ENCODE measurements around the gene LENG9. TPM values are rescaled to one million over a fixed set of nuclear protein-coding genes. Genes with fewer than 3 reads are reported as not detected.

The LENG9 gene
- total RNA-seq, 2 donors from 2014 or later: 2.5 to 3.5 TPM

DNA sequence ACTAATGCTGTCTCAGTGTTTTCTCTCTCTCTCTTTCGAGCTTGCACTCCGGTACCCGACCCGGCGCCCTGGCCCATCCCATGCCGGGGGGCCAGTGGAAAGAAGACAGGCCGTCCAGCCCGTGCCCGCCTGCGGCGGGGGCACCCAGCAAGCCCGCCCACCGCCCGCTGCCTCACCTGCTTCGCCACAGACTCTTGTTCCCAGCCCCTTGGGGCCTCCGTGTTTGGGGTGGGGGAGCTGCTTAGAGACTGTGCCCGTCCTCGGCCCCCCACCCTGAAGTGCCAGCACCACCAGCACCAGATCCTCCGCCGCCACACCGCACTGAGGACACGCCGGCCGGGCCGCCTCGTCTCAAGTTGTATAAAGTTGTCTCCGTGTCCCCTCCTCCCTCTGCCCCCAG is 2.4 kb downstream of the LENG9 start:
- Histone ChIP-seq H3K27ac (ENCODE audit: low read depth, low read length) (no peak overlapping the region), H3K27me3 (ENCODE audit: control insufficient read depth, insufficient read depth, low read length, poor library complexity, severe bottlenecking) (no peaks in the 10 kb centered on the region), H3K9me3 (ENCODE audit: control insufficient read depth, low read length) (no peaks in the 10 kb centered on the region), H3K36me3 (ENCODE audit: control insufficient read depth, insufficient read depth, low read length) (peaks cover 48% of the 10 kb centered on the region), H3K4me3 (ENCODE audit: low read length) (no peak overlapping the region), H3K9ac (ENCODE audit: extremely low read depth, low read length, poor library complexity, severe bottlenecking) (no peak overlapping the region), H3K4me1 (ENCODE audit: control insufficient read depth, insufficient read depth, low read length) (no peaks in the 10 kb centered on the region)
- Mint-ChIP-seq H3K4me3 (no peak overlapping the region), H3K4me1 (no peaks in the 10 kb centered on the region), H3K9me3 (peaks cover 7% of the 10 kb centered on the region), H3K36me3 (ENCODE audit: low read depth) (peaks cover 44% of the 10 kb centered on the region), H3K27me3 (ENCODE audit: insufficient read depth) (peaks cover 10% of the 10 kb centered on the region), H3K27ac (no peak overlapping the region)
- TF ChIP-seq, protein P1, sequence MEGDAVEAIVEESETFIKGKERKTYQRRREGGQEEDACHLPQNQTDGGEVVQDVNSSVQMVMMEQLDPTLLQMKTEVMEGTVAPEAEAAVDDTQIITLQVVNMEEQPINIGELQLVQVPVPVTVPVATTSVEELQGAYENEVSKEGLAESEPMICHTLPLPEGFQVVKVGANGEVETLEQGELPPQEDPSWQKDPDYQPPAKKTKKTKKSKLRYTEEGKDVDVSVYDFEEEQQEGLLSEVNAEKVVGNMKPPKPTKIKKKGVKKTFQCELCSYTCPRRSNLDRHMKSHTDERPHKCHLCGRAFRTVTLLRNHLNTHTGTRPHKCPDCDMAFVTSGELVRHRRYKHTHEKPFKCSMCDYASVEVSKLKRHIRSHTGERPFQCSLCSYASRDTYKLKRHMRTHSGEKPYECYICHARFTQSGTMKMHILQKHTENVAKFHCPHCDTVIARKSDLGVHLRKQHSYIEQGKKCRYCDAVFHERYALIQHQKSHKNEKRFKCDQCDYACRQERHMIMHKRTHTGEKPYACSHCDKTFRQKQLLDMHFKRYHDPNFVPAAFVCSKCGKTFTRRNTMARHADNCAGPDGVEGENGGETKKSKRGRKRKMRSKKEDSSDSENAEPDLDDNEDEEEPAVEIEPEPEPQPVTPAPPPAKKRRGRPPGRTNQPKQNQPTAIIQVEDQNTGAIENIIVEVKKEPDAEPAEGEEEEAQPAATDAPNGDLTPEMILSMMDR (conservative IDR thresholded peaks at IDR 0.05): no peak
- DNase-seq: no peak
- 95 to 97% methylated on average over 9 to 27 of the region's 27 CpGs for WGBS, 2 experiments (ENCODE audit: insufficient coverage in 1 of 2, insufficient read length in 1 of 2)

DNA sequence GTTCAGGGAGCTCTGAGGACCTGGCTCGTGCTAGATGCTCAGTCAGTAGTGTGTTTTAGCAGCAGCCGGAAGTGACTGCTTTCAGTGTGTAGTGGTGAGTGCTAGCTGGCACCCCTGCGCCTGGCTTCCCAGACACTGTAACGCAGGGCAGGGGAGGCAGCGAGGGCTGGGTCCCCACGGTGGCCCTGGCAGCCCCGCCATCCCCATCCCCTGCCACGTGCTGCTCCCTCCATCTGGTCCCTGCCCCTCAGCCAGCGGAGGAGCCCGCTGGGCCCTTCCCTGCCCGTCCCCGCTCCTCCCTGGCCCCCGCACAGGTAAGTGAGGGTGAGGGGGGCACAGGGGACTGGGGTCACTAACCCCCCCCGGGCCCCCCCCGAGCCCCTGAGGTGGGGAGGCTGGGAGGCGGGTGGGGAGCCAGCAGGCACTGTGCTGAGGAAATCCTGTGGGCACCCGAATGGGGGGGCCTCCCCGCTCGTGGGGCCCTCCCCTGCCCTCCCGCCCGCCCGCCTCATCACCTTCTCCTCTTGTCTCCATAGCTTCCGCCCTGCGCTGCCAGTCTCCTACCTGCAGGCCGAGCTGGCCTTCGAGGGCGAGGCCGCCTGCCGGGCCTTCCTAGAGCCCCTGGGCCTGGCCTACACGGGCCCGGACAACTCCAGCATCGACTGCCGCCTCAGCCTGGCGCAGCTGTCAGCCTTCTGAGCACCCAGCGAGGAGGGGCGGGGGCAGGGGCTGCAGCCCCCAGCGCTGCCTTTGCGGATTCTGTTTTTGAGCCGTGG is 3.2 kb downstream of the LENG9 start:
- Mint-ChIP-seq H3K27me3 (ENCODE audit: insufficient read depth) (peaks cover 3% of the 10 kb centered on the region), H3K4me1 (no peaks in the 10 kb centered on the region), H3K9me3 (peaks cover 2% of the 10 kb centered on the region), H3K4me3 (no peak overlapping the region), H3K27ac (no peak overlapping the region), H3K36me3 (ENCODE audit: low read depth) (peaks cover 49% of the 10 kb centered on the region)
- peaks cover 55% of the 10 kb centered on the region for H3K36me3 ChIP-seq (ENCODE audit: control insufficient read depth, insufficient read depth, low read length)
- no peaks in the 10 kb centered on the region for H3K4me1 ChIP-seq (ENCODE audit: control insufficient read depth, insufficient read depth, low read length)
- TF ChIP-seq, protein P1 (conservative IDR thresholded peaks at IDR 0.05): no peak
- no peak overlapping the region for H3K9ac ChIP-seq (ENCODE audit: extremely low read depth, low read length, poor library complexity, severe bottlenecking)
- DNase-seq: peak; percentile 60
- H3K4me3 ChIP-seq (ENCODE audit: low read length): no peak overlapping the region
- no peaks in the 10 kb centered on the region for H3K9me3 ChIP-seq (ENCODE audit: control insufficient read depth, low read length)
- WGBS, 2 experiments (ENCODE audit: insufficient coverage in 1 of 2, insufficient read length in 1 of 2): 95 to 97% methylated on average over 12 to 36 of the region's 39 CpGs
- no peaks in the 10 kb centered on the region for H3K27me3 ChIP-seq (ENCODE audit: control insufficient read depth, insufficient read depth, low read length, poor library complexity, severe bottlenecking)
- H3K27ac ChIP-seq (ENCODE audit: low read depth, low read length): no peak overlapping the region

DNA sequence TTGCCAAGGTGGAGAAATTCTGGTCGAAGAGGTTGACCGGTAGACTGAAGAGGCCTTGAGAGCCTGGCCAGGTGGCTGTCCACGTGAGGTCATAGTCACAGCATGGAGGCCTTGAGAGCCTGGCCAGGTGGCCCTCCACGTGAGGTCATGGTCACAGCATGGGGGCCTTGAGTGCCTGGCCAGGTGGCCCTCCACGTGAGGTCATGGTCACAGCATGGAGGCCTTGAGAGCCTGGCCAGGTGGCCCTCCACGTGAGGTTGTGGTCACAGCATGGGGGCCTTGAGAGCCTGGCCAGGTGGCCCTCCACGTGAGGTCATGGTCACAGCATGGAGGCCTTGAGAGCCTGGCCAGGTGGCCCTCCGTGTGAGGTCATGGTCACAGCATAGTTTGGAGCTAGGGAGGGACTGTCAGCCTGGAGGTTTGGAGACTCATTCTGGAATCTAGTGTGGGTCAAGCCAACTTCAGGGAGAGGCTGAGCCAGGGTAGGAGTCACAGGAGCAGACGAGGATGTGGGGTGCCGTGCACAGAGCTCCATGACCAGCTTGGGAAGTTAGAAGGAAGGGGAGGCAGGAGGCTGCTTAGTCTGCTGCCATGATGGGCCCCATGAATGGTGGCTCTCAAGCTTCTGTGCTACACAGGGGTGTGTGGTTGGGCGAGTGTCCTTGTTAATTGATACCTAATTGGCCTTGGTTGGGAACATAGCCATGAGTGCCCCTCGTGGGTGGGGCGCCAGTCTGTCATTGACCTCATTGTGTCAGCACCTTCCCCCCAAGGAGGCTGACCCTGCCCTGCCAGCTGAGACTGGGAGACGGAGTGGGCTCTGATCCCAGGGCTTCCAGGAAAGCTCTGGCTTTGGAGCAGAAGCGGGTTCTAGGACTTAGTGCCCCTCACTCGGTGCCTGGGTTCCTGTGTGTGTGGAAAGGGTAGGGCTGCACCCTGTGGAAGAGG is 4.0 kb downstream of the LENG9 start:
- Histone ChIP-seq H3K9ac (ENCODE audit: extremely low read depth, low read length, poor library complexity, severe bottlenecking) (no peak overlapping the region), H3K27ac (ENCODE audit: low read depth, low read length) (no peak overlapping the region), H3K4me1 (ENCODE audit: control insufficient read depth, insufficient read depth, low read length) (no peaks in the 10 kb centered on the region), H3K4me3 (ENCODE audit: low read length) (no peak overlapping the region), H3K9me3 (ENCODE audit: control insufficient read depth, low read length) (no peaks in the 10 kb centered on the region), H3K27me3 (ENCODE audit: control insufficient read depth, insufficient read depth, low read length, poor library complexity, severe bottlenecking) (no peaks in the 10 kb centered on the region), H3K36me3 (ENCODE audit: control insufficient read depth, insufficient read depth, low read length) (peaks cover 63% of the 10 kb centered on the region)
- 93 to 99% methylated on average over 7 to 16 of the region's 16 CpGs for WGBS, 2 experiments (ENCODE audit: insufficient coverage in 1 of 2, insufficient read length in 1 of 2)
- H3K27ac Mint-ChIP-seq: no peak overlapping the region
- DNase-seq: no peak
- TF ChIP-seq, protein P1 (conservative IDR thresholded peaks at IDR 0.05): no peak
- peaks cover 57% of the 10 kb centered on the region for H3K36me3 Mint-ChIP-seq (ENCODE audit: low read depth)
- H3K27me3 Mint-ChIP-seq (ENCODE audit: insufficient read depth): no peaks in the 10 kb centered on the region
- no peaks in the 10 kb centered on the region for H3K9me3 Mint-ChIP-seq
- no peaks in the 10 kb centered on the region for H3K4me1 Mint-ChIP-seq
- H3K4me3 Mint-ChIP-seq: no peak overlapping the region
